ENCODE data around the gene RGS14.
"Not testable (repeated sequence)": the region's sequence is repeated elsewhere in the genome, so short reads cannot be mapped to it uniquely, and the experiment has no call there.

The RGS14 gene

DNA sequence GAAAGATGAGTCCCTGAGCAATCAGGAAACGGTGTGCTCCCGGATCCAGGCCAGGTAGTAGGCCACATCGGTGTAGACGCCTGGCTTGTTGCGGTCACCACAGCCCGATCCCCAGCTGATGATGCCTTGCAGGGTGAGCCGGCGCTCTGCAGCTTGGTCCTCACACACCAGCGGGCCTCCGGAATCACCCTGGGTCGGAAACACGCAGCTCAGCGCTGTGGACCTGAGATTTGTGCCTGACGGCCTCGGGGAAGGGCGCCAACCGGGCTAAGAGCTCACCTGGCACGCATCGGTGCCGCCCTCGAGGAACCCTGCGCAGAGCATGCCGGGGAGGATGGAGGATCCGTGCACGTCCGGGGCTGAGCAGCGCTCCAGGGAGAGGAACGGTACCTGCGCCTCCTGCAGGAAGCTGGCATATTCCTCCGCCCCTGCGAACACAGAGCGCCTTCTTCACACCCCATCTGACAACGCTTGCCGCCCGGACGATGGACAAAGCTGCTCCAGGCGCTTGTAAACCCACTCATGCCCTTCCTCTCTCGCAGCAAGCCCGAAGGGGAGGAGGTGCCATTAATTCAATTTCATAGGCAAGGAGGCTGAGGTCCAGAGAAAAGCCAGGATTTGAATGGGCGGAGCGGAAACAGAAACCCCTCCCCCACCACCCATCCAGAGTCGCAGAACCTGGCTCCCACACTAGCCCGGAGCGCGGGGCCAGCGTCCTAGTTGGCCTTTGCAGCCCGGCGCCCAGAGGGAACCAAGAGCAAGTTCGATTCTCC lies 44.7 kb downstream of the RGS14 start:
- DNase-seq (ENCODE audit: low read depth) = peak; percentile 61

DNA sequence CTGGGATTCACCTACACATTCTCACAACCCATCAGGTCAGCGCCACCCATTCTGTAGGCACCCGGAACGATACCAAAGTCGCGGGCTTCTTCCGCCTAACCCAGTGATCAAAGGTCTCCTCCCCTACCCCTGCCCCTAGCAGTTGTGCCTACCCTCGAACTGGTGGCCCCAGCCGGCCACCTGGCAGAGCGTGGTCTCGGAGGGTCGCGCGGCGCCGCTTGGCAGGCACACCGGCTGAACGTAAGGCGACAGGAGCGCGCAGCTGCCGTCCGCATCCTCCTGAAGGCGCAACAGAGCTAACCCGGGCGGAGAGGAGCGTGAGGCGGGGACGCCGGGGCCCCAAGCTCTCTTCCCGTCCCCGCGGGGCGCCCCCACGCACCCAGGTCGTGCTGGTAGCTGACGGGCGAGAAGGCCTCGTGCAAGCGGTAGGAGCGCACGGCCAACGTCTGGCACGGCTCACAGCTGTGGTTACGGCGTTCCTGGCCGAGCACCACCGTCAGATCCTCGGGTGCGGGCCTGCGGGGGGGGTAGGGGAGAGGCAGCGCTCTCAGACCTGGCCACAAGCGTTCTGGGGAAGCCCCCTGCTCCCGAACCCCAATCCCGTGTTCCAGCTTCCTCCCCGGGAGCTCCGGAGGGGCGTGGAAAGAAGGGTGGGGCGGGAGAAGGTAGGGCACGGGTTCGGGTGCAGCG lies 45.5 kb downstream of the RGS14 start:
- no peak for DNase-seq (ENCODE audit: low read depth)

GRCh38 chr5:177403792-177404640 lies 46.3 kb downstream of the RGS14 start:
- peak; percentile 78 for DNase-seq (ENCODE audit: low read depth)

- DNase-seq (ENCODE audit: low read depth) = no peak
Measured at GRCh38 chr5:177404641-177405179, 47.0 kb downstream of the RGS14 start.

GRCh38 chr5:177405312-177405711 lies 47.6 kb downstream of the RGS14 start:
- DNase-seq (ENCODE audit: low read depth) = no peak

DNA sequence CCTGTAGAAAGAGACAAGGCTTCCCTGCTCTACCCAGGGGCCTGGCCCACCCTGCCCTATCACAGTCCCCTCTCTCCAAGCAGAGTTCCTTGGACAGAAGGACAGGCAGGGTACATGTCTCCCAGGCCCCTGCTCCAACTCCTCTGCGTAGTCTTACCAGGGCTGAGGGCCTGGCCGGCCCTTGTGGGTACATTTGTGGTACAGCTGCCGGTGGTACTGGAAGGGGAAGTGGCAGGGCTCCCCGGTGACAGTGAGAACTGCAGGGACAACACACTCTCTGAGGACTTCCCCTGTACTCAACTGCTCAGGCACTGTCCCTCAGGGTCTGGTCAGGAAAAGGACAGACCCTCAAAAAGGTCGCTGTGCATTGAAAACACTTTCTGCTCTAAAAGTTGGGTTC lies 48.1 kb downstream of the RGS14 start:
- DNase-seq (ENCODE audit: low read depth) = no peak

DNA sequence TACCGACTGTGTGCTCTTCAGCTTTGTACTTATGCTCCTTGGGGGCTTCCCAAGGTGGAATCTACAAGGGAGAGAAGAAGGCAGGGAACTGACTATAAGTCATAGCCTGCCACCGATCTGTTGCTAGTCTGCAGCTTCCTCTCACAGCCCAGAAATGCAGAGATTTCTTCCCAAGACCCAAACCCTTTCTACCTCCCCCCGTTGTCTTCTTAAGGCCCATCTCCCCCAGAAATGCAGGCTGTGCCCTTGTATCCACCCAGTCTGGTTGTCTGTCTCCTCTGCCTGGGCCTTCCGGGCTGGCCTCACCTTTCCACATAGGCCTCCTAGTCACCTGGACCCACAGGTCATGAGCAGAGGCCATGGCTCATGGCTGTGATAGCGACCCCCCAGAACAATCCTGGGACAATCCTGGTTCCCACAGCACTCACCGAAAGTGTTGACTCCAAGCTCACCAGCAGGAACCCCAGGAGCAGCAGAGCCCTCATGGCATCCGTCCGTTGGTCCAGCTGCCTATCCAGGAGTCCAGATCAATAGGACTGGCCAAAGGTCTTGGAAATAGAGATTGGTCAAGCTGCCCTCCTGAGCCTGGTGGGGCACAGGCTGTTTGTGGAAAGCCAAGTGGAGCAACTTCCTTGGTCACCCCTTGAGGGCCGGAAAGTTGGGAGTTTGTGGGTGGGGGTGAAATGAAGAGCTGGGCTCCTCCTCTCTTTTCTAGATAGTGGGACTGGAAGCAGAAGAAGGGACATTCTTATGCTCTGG lies 51.5 kb downstream of the RGS14 start, which contains the start of gene F12:
F12 (minus strand) TSS at position 522 of the 759 bp plus-strand sequence; CDS start at position 485, 37 bp downstream.
- DNase-seq (ENCODE audit: low read depth) = no peak

- no peak for DNase-seq (ENCODE audit: low read depth)
Measured at GRCh38 chr5:177410575-177410974, 52.9 kb downstream of the RGS14 start.

DNA sequence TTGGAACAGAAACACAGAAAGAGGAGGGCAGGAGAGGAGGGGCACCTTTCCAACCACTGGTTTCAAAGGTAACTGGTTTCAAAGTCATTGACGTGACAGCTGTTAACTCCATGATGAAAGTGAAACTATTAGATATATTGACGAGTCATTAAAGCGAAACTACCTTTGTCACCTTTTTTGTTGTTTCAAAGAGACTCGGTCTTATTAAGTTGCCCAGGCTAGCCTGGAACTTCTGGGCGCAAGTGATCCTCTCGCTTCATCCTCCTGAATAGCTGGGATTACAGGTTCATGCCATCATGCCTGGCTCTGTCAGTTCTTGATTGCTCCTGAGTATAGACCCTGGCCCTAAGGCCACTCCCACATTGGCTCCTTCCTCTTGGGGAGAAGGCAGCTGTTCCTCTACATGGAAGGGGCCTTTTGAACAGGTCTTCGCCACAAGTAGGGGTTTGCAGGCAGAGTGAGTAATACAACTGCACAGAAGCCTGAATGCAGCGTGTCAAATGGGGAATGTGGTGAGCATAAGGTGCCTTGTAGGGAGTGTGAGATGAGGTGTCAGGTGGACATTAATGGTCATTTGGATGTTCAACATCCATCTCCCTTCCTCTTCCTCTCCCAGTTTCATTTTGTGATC lies 55.0 kb downstream of the RGS14 start:
- DNase-seq (ENCODE audit: low read depth) = no peak

- no peak for DNase-seq (ENCODE audit: low read depth)
Measured at GRCh38 chr5:177414481-177414880, 56.8 kb downstream of the RGS14 start.

GRCh38 chr5:177417081-177417480 lies 59.4 kb downstream of the RGS14 start:
- not testable (repeated sequence) for DNase-seq (ENCODE audit: low read depth)

- no peak for DNase-seq (ENCODE audit: low read depth)
Measured at GRCh38 chr5:177419046-177419445, 61.3 kb downstream of the RGS14 start.

DNA sequence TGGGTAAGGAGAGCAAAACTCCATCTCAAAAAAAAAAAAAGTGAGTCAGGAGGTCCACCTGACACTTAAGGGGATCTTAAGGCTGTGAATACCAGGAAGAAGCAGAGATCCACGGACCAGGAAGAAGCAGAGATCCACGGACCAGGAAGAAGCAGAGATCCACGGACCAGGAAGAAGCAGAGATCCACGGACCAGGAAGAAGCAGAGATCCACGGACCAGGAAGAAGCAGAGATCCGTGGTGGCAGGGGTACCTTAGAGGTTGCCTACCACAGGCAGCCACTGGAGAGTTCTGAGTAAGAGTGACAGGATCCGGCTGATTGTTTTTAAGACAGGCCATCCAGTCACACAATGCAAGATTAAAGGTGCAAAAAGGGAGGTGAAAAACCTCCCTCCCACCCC lies 62.7 kb downstream of the RGS14 start:
- not testable (repeated sequence) for DNase-seq (ENCODE audit: low read depth)

DNA sequence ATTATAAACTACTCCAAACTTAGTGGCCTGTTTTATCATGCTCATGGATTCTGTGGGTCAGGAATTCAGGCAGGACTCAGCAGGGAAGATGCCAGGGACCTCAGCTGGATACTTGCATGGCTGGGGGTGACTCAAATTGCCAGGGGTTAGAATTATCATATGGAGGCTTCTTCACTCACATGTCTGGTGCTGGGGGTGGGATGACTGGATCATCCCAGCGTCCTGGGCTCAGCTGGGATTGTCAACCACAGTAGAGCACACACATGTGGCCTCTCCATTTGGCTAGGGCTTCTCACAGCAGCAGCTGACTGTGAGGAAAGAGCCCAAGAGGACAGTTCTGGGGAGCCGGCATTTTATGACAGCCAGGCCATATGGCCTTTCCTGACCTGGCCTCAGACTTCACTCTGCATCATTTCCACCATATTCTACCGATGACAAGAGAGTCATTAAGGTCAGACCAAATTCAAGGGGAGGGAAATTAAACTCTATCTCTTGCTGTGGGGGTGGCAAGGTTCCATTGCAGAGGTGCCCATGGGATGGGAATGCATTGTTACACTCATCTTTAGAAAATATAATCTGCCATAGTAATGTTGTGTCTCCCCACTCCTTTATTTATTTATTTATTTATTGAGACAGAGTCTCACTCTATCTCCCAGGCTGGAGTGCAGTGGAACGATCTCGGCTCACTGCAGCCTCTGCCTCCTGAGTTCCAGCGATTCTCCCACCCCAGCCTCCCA lies 63.5 kb downstream of the RGS14 start:
- no peak for DNase-seq (ENCODE audit: low read depth)
